PC-3 (cell line): ENCODE data around the gene FSTL3. TPM values are rescaled to one million over a fixed set of nuclear protein-coding genes. Genes with fewer than 3 reads are reported as not detected.

Source experiments
- ATAC-seq: fragments of 200-7000 bp; cut with Tn5 transposase; 2 replicates; pipeline ENCODE4 v1.9.1; 2020; ENCODE audit warnings: mild to moderate bottlenecking, moderate library complexity
- BruUV-seq: library from RNA; stranded (reverse); fragments of 400-500 nt; replicated peaks from 2 replicates; lab custom pipeline; 2021; lab: Mats Ljungman, UMichigan
- CTCF ChIA-PET: fragments of 300-600 bp; sonication (Branson Sonifier 250); formaldehyde crosslinking; loops from one replicate; lab custom pipeline; 2022; ENCODE audit warnings: antibody characterized with exemption; lab: Charles Lee
- POLR2A ChIA-PET: fragments of 300-600 bp; sonication (Branson Sonifier 250); formaldehyde crosslinking; loops from one replicate; lab custom pipeline; 2022; ENCODE audit warnings: antibody characterized with exemption; ENCODE audit not compliant: unreplicated experiment; lab: Charles Lee
- DNase-seq: peaks from one replicate; pipeline ENCODE4 v3.0.0-alpha.2; 2015
- H2AFZ ChIP-seq: fragments of 300-600 bp; sonication (generic); 2 replicates; pipeline ENCODE4 v1.6.0; 2016; ENCODE audit warnings: antibody characterized with exemption, low read length
- H3F3A ChIP-seq: fragments of 300-600 bp; sonication (generic); one replicate; pipeline ENCODE4 v1.6.0; 2017; ENCODE audit warnings: antibody characterized with exemption, low read length, control low read depth, mild to moderate bottlenecking; ENCODE audit not compliant: unreplicated experiment
- H3K27ac ChIP-seq: fragments of 300-600 bp; sonication (generic); 2 replicates; pipeline ENCODE4 v1.5.1; 2016; ENCODE audit warnings: mild to moderate bottlenecking, low read length
- H3K27me3 ChIP-seq: fragments of 300-600 bp; sonication (generic); 2 replicates; pipeline ENCODE4 v1.6.1; 2016; ENCODE audit warnings: low read length, mixed read lengths
- H3K36me3 ChIP-seq: fragments of 300-600 bp; sonication (generic); 2 replicates; pipeline ENCODE4 v1.6.1; 2016; ENCODE audit warnings: low read depth, mixed run types, low read length, mixed read lengths
- H3K4me1 ChIP-seq: fragments of 300-600 bp; sonication (generic); 2 replicates; pipeline ENCODE4 v1.5.1; 2016; ENCODE audit warnings: low read length; ENCODE audit not compliant: insufficient read depth
- H3K4me2 ChIP-seq: fragments of 300-600 bp; sonication (generic); 2 replicates; pipeline ENCODE4 v1.6.0; 2016; ENCODE audit warnings: low read length
- H3K4me3 ChIP-seq: fragments of 300-600 bp; sonication (generic); 2 replicates; pipeline ENCODE4 v1.5.1; 2016; ENCODE audit warnings: mild to moderate bottlenecking, low read length, mixed read lengths
- H3K79me2 ChIP-seq: fragments of 300-600 bp; sonication (generic); 2 replicates; pipeline ENCODE4 v1.6.1; 2017; ENCODE audit warnings: low read length, mixed read lengths
- H3K9ac ChIP-seq: fragments of 300-600 bp; sonication (generic); 2 replicates; pipeline ENCODE4 v1.6.0; 2016; ENCODE audit warnings: mild to moderate bottlenecking, low read length
- H3K9me2 ChIP-seq: fragments of 300-600 bp; sonication (generic); replicated peaks from 2 replicates; pipeline ENCODE4 v1.6.1; 2016; ENCODE audit warnings: mixed run types, low read length, mixed read lengths
- H3K9me3 ChIP-seq: fragments of 300-600 bp; sonication (generic); 2 replicates; pipeline ENCODE4 v1.6.1; 2016; ENCODE audit warnings: low read length, mixed read lengths
- H4K20me1 ChIP-seq: fragments of 300-600 bp; sonication (generic); 2 replicates; pipeline ENCODE4 v1.6.1; 2016; ENCODE audit warnings: low read length, mixed read lengths
- EZH2 ChIP-seq: fragments of 300-600 bp; sonication (generic); IDR thresholded peaks from one replicate; pipeline ENCODE4 v1.6.1; 2017; ENCODE audit warnings: antibody characterized with exemption, mild to moderate bottlenecking, low read length; ENCODE audit not compliant: unreplicated experiment
- EZH2phosphoT487 ChIP-seq: fragments of 300-600 bp; sonication (generic); IDR thresholded peaks from 2 replicates; pipeline ENCODE4 v1.6.1; 2018; ENCODE audit warnings: mild to moderate bottlenecking, antibody characterized with exemption, low read length, borderline replicate concordance
- intact Hi-C: fragments of 100-400 bp; cut with micrococcal nuclease; formaldehyde crosslinking; loops from 2 replicates; pipeline ENCODE4 v1.9.0; 2023
- total RNA-seq: library from RNA; depleted of rRNA; stranded (reverse); fragments of >200 nt; gene quantifications from 2 replicates; pipeline ENCODE4 v1.2.3, GENCODE V29; 2014
- TF ChIP-seq, protein P1 (sequence below): fragments of 300-600 bp; sonication (generic); conservative IDR thresholded peaks from 2 replicates; pipeline ENCODE4 v1.5.1; 2017; ENCODE audit warnings: antibody characterized with exemption, low read depth, mild to moderate bottlenecking, low read length

The FSTL3 gene
- total RNA-seq, 1 experiment from 2014 or later: 53.3 TPM

DNA sequence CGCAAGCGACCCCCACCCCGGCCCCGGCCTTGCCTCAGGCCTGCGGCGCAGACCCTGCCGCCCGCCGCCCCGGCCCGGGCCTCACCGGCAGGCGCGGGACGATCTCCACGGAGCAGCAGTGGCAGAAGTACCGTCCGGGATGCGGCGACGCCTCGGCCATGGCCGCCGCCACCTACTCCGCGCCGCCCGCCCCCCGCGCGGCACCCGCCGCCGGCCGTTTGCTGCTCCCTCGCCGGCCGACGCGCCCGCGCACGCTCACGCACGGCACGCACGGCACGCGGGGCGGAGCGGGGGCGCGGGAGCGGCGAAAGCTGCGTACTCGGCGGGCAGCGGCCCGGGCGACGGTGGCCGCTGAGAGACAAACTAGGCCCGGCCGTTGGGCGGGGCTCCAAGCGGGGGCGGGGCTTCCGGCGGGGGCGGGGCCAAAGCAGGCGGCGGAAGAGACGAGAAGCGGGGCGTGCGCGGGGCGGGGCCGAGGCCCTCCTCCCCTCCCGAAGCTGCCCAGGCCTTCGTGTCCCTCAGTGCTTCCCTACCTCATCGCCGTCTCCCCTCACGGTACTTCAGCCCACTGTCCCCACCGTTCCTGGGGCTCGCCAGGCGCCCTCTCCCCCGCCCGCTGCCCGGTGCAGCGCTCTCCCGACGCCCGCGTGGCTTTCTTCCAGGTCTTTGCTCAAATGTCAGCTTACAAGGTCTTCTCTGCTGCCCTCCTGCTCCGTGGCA lies 13.1 kb upstream of the FSTL3 start, which contains the start of gene RNF126:
TSS of gene RNF126 (minus strand) at position 253 of the 720 bp plus-strand sequence. CDS start at position 160, 93 bp downstream.
- intact Hi-C loops: no loop called here
- no peaks in the 10 kb centered on the region for H3F3A ChIP-seq
- ChIA-PET POLR2A (interaction anchor here (0.5 kb wide), 1 partner anchor 78 kb away, joined by 3 read pairs; no protein-coding TSS in a partner anchor), CTCF (interaction anchor here (0.6 kb wide), 1 partner anchor 135 kb away, joined by 3 read pairs; no protein-coding TSS in a partner anchor)
- DNase-seq (peak; percentile 88), ATAC-seq (peak; percentile 69)
- H3K9me3 ChIP-seq: no peaks in the 10 kb centered on the region
- no peaks in the 10 kb centered on the region for H3K27me3 ChIP-seq
- H3K9ac ChIP-seq: peak within 1 kb of the TSS; percentile 99
- H4K20me1 ChIP-seq: peaks cover 30% of the 10 kb centered on the region
- TF ChIP-seq, protein P1, sequence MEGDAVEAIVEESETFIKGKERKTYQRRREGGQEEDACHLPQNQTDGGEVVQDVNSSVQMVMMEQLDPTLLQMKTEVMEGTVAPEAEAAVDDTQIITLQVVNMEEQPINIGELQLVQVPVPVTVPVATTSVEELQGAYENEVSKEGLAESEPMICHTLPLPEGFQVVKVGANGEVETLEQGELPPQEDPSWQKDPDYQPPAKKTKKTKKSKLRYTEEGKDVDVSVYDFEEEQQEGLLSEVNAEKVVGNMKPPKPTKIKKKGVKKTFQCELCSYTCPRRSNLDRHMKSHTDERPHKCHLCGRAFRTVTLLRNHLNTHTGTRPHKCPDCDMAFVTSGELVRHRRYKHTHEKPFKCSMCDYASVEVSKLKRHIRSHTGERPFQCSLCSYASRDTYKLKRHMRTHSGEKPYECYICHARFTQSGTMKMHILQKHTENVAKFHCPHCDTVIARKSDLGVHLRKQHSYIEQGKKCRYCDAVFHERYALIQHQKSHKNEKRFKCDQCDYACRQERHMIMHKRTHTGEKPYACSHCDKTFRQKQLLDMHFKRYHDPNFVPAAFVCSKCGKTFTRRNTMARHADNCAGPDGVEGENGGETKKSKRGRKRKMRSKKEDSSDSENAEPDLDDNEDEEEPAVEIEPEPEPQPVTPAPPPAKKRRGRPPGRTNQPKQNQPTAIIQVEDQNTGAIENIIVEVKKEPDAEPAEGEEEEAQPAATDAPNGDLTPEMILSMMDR: no peak
- TF ChIP-seq EZH2phosphoT487 (no peak), EZH2 (no peak)
- H3K4me1 ChIP-seq: peaks cover 21% of the 10 kb centered on the region
- H3K27ac ChIP-seq: peak within 1 kb of the TSS; percentile 70
- H3K4me2 ChIP-seq: peak within 1 kb of the TSS; percentile 99
- H3K4me3 ChIP-seq: peak within 1 kb of the TSS; percentile 88
- H3K79me2 ChIP-seq: peaks cover 48% of the 10 kb centered on the region
- no peaks in the 10 kb centered on the region for H3K9me2 ChIP-seq
- BruUV-seq: no TSS peak
- no peaks in the 10 kb centered on the region for H3K36me3 ChIP-seq
- peak within 1 kb of the TSS; percentile 73 for H2AFZ ChIP-seq

DNA sequence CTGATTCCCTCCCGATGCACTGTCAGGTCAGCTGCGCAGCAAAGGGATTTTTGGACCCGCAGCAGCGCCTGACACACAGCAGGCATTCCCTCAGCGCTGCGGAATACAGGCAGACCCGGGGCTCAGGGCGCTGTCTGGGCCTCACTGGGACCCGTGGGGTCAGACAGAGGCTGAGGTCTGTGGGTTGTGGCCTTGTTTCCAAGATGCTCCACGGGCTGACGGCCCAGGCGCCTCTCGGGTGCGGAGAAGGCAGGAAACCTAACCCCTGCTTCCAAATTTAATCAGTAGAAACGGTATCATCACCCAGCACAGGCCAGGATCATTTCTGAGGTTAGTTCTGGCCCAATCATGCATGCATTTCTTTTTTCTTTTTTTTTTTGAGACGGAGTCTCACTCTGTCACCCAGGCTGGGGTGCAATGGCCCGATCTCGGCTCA lies 12.5 kb upstream of the FSTL3 start:
- H3K27ac ChIP-seq: peak overlapping the region; percentile 30
- no peaks in the 10 kb centered on the region for H3K36me3 ChIP-seq
- no peaks in the 10 kb centered on the region for H3K9me3 ChIP-seq
- POLR2A ChIA-PET: interaction anchor here (0.5 kb wide), 1 partner anchor 77 kb away, joined by 3 read pairs; no protein-coding TSS in a partner anchor
- H3K4me2 ChIP-seq: peak overlapping the region; percentile 82
- no peaks in the 10 kb centered on the region for H3K27me3 ChIP-seq
- H3F3A ChIP-seq: no peaks in the 10 kb centered on the region
- TF ChIP-seq EZH2 (no peak), EZH2phosphoT487 (no peak)
- TF ChIP-seq, protein P1: no peak
- intact Hi-C loops: loop anchor here (2.0 kb wide), 1 partner anchor 71 kb away; no protein-coding TSS in a partner anchor
- peaks cover 21% of the 10 kb centered on the region for H3K4me1 ChIP-seq
- DNase-seq (no peak), ATAC-seq (peak; percentile 2)
- peak overlapping the region; percentile 73 for H2AFZ ChIP-seq
- CTCF ChIA-PET: interaction anchor here (0.6 kb wide), 1 partner anchor 135 kb away, joined by 3 read pairs; no protein-coding TSS in a partner anchor
- H3K9ac ChIP-seq: peak overlapping the region; percentile 66
- peak overlapping the region; percentile 64 for H3K4me3 ChIP-seq
- TSS peak; percentile 69 for BruUV-seq
- peaks cover 42% of the 10 kb centered on the region for H3K79me2 ChIP-seq
- peaks cover 24% of the 10 kb centered on the region for H4K20me1 ChIP-seq
- H3K9me2 ChIP-seq: no peaks in the 10 kb centered on the region
